H54 (cell line): Measurements from ENCODE around the gene ADCK1.
"Not testable (repeated sequence)": the region's sequence is repeated elsewhere in the genome, so short reads cannot be mapped to it uniquely, and the experiment has no call there.

ENCODE experiments used
- DNase-seq: peaks from one replicate; pipeline ENCODE4 v3.0.0; 2011; ENCODE audit warnings: low spot score, mixed read lengths; ENCODE audit not compliant: insufficient read length
- FAIRE-seq: peaks from 3 replicates; lab custom pipeline; 2011; peaks lifted over from hg19 to GRCh38; lab: Jason Lieb, UNC
- POLR2A ChIP-seq: IDR thresholded peaks from 2 replicates; pipeline ENCODE4 v1.6.1; 2011; ENCODE audit warnings: low read depth, mild to moderate bottlenecking, low read length

Gene ADCK1

DNA sequence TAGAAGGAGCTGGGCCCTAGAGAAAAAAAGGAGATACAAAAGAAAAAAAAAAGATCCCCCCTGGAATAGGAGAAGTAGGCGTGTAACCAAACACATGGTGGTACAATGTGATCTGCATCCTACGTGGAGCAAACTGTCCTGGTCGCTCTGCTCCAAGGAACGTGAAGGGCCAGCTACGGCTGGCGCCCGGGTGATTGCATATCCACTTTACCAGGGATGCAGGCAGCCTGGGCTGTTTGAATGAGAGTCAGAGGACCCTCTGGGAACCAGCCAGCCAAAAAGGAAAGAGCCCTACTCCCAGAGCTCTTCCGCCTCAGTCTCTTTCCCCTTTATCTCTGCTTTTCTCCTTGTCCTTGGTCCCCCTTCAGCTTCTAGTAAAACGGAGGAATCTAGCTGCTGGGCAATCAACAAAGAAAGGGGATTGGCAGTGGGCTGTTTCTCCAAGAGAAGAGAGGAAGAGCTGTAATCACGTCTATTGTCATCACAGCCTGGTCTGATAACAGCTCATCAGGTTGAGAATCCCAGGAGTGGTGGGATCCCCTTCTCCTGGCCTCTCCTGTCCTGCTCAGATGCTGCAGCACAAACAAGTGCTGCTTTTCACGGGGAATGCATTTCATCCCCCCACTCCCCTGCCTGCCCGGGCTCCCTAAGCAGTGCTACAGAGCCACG lies 156.0 kb downstream of the ADCK1 start:
- DNase-seq (no peak), FAIRE-seq (no peak)
- TF ChIP-seq POLR2A, result no peak

DNA sequence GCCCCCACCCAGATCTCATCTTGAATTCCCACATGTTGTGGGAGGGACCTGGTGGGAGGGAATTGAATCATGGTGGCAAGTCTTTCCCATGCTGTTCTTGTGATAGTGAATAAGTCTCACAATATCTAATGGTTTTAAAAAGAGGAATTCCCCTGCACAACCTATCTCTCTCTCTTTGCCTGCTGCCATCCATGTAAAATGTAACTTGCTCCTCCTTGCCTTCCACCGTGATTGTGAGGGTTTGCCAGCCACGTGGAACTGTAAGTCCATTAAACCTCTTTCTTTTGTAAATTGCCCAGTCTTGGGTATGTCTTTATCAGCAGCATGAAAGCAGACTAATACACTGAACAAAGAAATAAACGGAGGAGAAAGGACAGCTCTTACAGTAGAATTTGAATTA lies 159.8 kb downstream of the ADCK1 start:
- not testable (repeated sequence) for DNase-seq, FAIRE-seq

GRCh38 chr14:77961847-77962580 lies 162.1 kb downstream of the ADCK1 start:
- no peak for TF ChIP-seq POLR2A
- FAIRE-seq (no peak), DNase-seq (no peak)

- FAIRE-seq (no peak), DNase-seq (no peak)
- no peak for TF ChIP-seq POLR2A
Observed at GRCh38 chr14:77962731-77963520, 163.0 kb downstream of the ADCK1 start.

- DNase-seq (no peak), FAIRE-seq (no peak)
- no peak for TF ChIP-seq POLR2A
Observed at GRCh38 chr14:77964586-77964985, 164.7 kb downstream of the ADCK1 start.

GRCh38 chr14:77965050-77965449 lies 165.1 kb downstream of the ADCK1 start:
- no peak for TF ChIP-seq POLR2A
- no peak for DNase-seq
- FAIRE-seq, result no peak

DNA sequence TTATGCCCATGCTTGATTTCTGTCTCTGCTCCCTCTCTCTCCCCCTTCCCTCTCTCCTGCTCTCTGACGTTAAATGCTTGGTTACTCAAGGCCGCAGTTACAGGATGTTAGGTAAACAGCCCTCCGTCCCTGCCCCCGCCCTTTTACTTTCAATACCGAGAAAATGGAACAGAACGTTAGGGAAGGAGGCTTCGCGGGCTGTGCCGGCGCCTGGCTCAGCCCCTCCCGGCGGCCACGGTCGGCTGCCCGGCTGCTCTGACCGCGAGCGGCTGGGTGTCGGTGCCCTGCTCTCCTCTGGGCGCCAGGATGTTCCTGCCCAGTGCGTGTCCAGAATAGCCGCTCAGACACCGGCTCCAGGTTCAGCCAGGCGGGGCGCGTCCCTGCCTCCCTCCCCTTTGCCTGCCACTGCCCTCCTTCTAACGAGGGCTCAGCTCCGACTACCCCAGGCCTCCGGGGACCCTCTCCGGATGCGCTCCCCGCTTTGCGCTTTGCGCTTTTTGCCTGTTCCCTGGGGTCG lies 166.1 kb downstream of the ADCK1 start:
- no peak for TF ChIP-seq POLR2A

GRCh38 chr14:77967110-77967509 lies 167.2 kb downstream of the ADCK1 start:
- DNase-seq (no peak), FAIRE-seq (no peak)
- no peak for TF ChIP-seq POLR2A

More for the DNA sequence above, 166.1 kb downstream of the ADCK1 start:
- no peak for DNase-seq
- FAIRE-seq, result no peak

DNA sequence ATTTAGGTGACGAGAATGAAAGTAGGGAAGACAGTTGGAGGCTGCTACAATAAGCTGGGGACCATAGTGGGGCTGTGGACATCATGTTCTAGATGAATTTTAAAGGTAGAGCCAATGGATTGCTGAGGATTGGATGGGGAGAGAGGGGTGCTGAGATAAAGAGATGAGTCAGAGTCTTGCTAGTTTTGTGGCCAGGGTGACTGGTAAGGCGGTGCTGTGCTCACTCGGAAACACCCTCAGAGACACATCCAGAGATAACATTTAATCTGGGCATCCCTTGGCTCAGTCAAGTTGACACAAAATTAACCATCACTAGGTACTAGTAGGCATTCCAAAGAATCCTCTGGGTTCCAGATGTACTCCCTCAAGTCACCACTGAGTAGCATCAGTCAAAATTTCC lies 170.7 kb downstream of the ADCK1 start:
- DNase-seq (no peak), FAIRE-seq (no peak)
- TF ChIP-seq POLR2A, result no peak

- DNase-seq (no peak), FAIRE-seq (no peak)
Observed at GRCh38 chr14:77973246-77973645, 173.3 kb downstream of the ADCK1 start.

GRCh38 chr14:77976591-77976990 lies 176.7 kb downstream of the ADCK1 start:
- no peak for DNase-seq
- no peak for TF ChIP-seq POLR2A
- FAIRE-seq, result no peak

More at GRCh38 chr14:77973246-77973645, 173.3 kb downstream of the ADCK1 start:
- no peak for TF ChIP-seq POLR2A

DNA sequence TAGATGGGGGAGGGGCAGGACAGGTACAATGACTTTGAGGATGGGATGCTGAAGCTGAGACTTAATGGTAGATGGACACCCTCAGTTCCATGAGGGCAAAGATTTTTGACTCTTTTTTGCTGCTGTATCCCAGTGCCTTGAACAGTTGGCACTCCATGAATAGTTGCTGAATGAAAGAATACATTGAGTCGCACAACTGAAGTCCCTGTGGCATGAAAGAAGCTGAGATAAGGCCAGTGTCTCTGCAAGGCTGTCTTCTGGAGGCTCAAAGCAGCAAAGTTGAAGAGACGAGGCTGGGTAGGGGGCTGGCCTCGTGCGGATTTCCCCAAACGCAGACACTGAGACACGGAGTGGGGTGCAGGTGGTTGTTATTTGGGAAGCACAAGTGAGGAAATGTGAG lies 179.3 kb downstream of the ADCK1 start:
- FAIRE-seq, result no peak
- TF ChIP-seq POLR2A, result no peak
- no peak for DNase-seq

- no peak for TF ChIP-seq POLR2A
- FAIRE-seq, result no peak
Observed at GRCh38 chr14:77979666-77980351, 179.9 kb downstream of the ADCK1 start.

More at GRCh38 chr14:77979666-77980351, 179.9 kb downstream of the ADCK1 start:
- no peak for DNase-seq
